Activated CD4-positive, alpha-beta T cell treated with anti-CD3 and anti-CD28 coated beads for 36 hours (primary cell): ENCODE data around the gene MFAP4. TPM values are rescaled to one million over a fixed set of nuclear protein-coding genes. Genes with fewer than 3 reads are reported as not detected.

Experiments used
- ATAC-seq: fragments of 200-7000 bp; cut with Tn5 transposase; one replicate; pipeline ENCODE4 v1.10.0; 2021; ENCODE audit warnings: mild to moderate bottlenecking, moderate library complexity
- CTCF ChIA-PET: fragments of 350-600 bp; sonication (Branson Sonifier 250); formaldehyde crosslinking; loops from one replicate; lab custom pipeline; 2021; ENCODE audit warnings: antibody characterized with exemption; lab: Charles Lee
- POLR2A ChIA-PET: fragments of 350-600 bp; sonication (Branson Sonifier 250); formaldehyde crosslinking; loops from one replicate; lab custom pipeline; 2021; ENCODE audit warnings: antibody characterized with exemption, inconsistent platforms; lab: Charles Lee
- DNase-seq: peaks from one replicate; pipeline ENCODE4 v3.0.0-alpha.2; 2020
- H3K27ac Mint-ChIP-seq: one replicate; pipeline ENCODE4 v1.8.0; 2021; ENCODE audit warnings: mixed read lengths
- H3K27me3 Mint-ChIP-seq: one replicate; pipeline ENCODE4 v1.8.0; 2021; ENCODE audit warnings: mixed read lengths
- H3K36me3 Mint-ChIP-seq: one replicate; pipeline ENCODE4 v1.8.0; 2021; ENCODE audit warnings: low read depth, mixed read lengths
- H3K4me1 Mint-ChIP-seq: one replicate; pipeline ENCODE4 v1.8.0; 2021; ENCODE audit warnings: mixed read lengths
- H3K4me3 Mint-ChIP-seq: one replicate; pipeline ENCODE4 v1.8.0; 2021; ENCODE audit warnings: mild to moderate bottlenecking, moderate library complexity, mixed read lengths
- H3K9me3 Mint-ChIP-seq: one replicate; pipeline ENCODE4 v1.8.0; 2021; ENCODE audit warnings: low read depth, mixed read lengths
- intact Hi-C, 2 experiments: fragments of 100-400 bp; cut with DNase I in 1 of 2; cut with micrococcal nuclease in 1 of 2; formaldehyde crosslinking; loops; one replicate each; pipeline versions ENCODE4 v1.14.2 to v1.15.1; 2022 to 2024; cut with DNase I, micrococcal nuclease
- total RNA-seq, 2 experiments: library from RNA; stranded (reverse); gene quantifications; one replicate each; pipeline ENCODE4 v1.2.3, GENCODE V29; 2021

The MFAP4 gene
- total RNA-seq, 2 experiments from 2014 or later, result not detected

GRCh38 chr17:19372866-19373504 is 14.0 kb downstream of the MFAP4 start:
- ChIA-PET CTCF (interaction anchor here (1.1 kb wide), 1 partner anchor 10 kb away, joined by 3 read pairs; the partner anchor contains the start of gene B9D1), POLR2A (no interaction called here)
- no peaks in the 10 kb centered on the region for H3K27me3 Mint-ChIP-seq
- DNase-seq, result no peak
- intact Hi-C loops, result loop anchor here in 1 of 2 experiments (10.0 kb wide), 1 partner anchor 272 kb away; the partner anchor contains the start of gene ALDH3A2
- H3K9me3 Mint-ChIP-seq, result no peaks in the 10 kb centered on the region
- no peak for ATAC-seq
- no peak overlapping the region for H3K27ac Mint-ChIP-seq
- no peaks in the 10 kb centered on the region for H3K36me3 Mint-ChIP-seq
- H3K4me1 Mint-ChIP-seq, result peaks cover 42% of the 10 kb centered on the region
- H3K4me3 Mint-ChIP-seq, result no peak overlapping the region

DNA sequence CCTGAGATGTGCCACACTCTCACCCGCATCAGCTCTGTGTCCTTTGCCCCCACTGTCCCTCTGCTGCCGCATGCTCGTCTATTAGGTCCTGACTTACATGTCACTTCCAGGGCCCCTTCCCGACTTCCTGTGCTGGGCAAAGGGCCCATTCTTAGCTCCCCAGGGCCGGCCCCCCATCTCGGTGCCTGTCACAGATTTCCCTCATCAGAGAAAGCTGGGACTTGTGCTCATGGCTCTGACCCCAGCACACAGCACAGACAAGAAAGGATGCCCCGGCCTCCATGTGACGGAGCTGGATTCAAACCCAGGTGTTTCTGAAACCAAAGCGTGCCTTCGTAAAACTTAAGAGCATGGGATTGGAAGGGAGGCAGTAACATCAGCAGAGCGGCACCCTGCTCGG is 14.6 kb downstream of the MFAP4 start:
- intact Hi-C loops, result loop anchor here in 1 of 2 experiments (10.0 kb wide), 1 partner anchor 272 kb away; the partner anchor contains the start of gene ALDH3A2
- Mint-ChIP-seq H3K36me3 (no peaks in the 10 kb centered on the region), H3K27ac (no peak overlapping the region), H3K9me3 (no peaks in the 10 kb centered on the region), H3K4me3 (no peak overlapping the region), H3K4me1 (peaks cover 42% of the 10 kb centered on the region), H3K27me3 (no peaks in the 10 kb centered on the region)
- ATAC-seq (no peak), DNase-seq (no peak)
- CTCF ChIA-PET, result interaction anchor here (1.1 kb wide), 1 partner anchor 10 kb away, joined by 3 read pairs; the partner anchor contains the start of gene B9D1
- POLR2A ChIA-PET, result no interaction called here

DNA sequence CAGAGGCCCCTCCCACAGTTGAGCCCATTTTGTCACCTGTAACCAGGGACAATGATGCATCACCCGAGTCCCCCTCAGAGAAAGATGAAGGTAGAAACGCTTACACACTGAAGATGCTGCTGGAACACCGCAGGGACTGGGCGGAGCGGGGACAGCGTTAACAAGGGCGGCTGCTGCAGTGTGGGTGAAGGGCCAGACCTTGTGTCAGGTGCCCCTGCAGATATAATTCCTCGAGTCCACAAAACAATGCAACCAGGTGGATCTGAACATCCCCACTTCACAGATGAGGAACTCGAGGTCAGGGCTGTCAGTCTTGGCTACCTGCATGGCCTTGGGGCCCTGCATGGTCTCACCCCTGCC is 15.0 kb downstream of the MFAP4 start:
- POLR2A ChIA-PET, result no interaction called here

GRCh38 chr17:19371259-19372010 is 15.6 kb downstream of the MFAP4 start:
- Mint-ChIP-seq H3K4me3 (no peak overlapping the region), H3K4me1 (peaks cover 38% of the 10 kb centered on the region), H3K27me3 (no peaks in the 10 kb centered on the region), H3K27ac (no peak overlapping the region), H3K36me3 (no peaks in the 10 kb centered on the region), H3K9me3 (no peaks in the 10 kb centered on the region)
- no peak for ATAC-seq
- intact Hi-C loops, result loop anchor here in 1 of 2 experiments (10.0 kb wide), 1 partner anchor 273 kb away; the partner anchor contains the start of gene ALDH3A2
- CTCF ChIA-PET, result no interaction called here
- POLR2A ChIA-PET, result no interaction called here
- no peak for DNase-seq

More for the DNA sequence above, 15.0 kb downstream of the MFAP4 start:
- no peaks in the 10 kb centered on the region for H3K9me3 Mint-ChIP-seq
- H3K4me3 Mint-ChIP-seq, result no peak overlapping the region
- no peak overlapping the region for H3K27ac Mint-ChIP-seq
- DNase-seq (no peak), ATAC-seq (no peak)
- no peaks in the 10 kb centered on the region for H3K27me3 Mint-ChIP-seq
- intact Hi-C loops, result loop anchor here in 1 of 2 experiments (10.0 kb wide), 1 partner anchor 273 kb away; the partner anchor contains the start of gene ALDH3A2
- CTCF ChIA-PET, result no interaction called here
- H3K4me1 Mint-ChIP-seq, result peaks cover 41% of the 10 kb centered on the region
- H3K36me3 Mint-ChIP-seq, result no peaks in the 10 kb centered on the region

GRCh38 chr17:19370493-19370960 is 16.5 kb downstream of the MFAP4 start:
- Mint-ChIP-seq H3K9me3 (no peaks in the 10 kb centered on the region), H3K4me3 (no peak overlapping the region), H3K27ac (no peak overlapping the region), H3K36me3 (no peaks in the 10 kb centered on the region), H3K4me1 (peaks cover 38% of the 10 kb centered on the region), H3K27me3 (no peaks in the 10 kb centered on the region)
- ChIA-PET POLR2A (no interaction called here), CTCF (interaction anchor here (0.9 kb wide), 1 partner anchor 16 kb away, joined by 3 read pairs; no protein-coding TSS in a partner anchor)
- ATAC-seq (peak; percentile 26), DNase-seq (peak; percentile 34)
- intact Hi-C loops, result loop anchor here in 1 of 2 experiments (10.0 kb wide), 1 partner anchor 274 kb away; the partner anchor contains the start of gene ALDH3A2

GRCh38 chr17:19369846-19370492 is 17.0 kb downstream of the MFAP4 start:
- POLR2A ChIA-PET, result no interaction called here
- DNase-seq, result peak; percentile 25
- Mint-ChIP-seq H3K4me1 (peaks cover 38% of the 10 kb centered on the region), H3K4me3 (no peak overlapping the region), H3K9me3 (no peaks in the 10 kb centered on the region), H3K27ac (peak overlapping the region; percentile 70), H3K36me3 (no peaks in the 10 kb centered on the region), H3K27me3 (no peaks in the 10 kb centered on the region)
- CTCF ChIA-PET, result interaction anchor here (0.9 to 1.1 kb wide), 2 partner anchors 8 to 16 kb away, joined by 3 read pairs; partner anchors contain the start of gene MAPK7
- peak; percentile 69 for ATAC-seq
- intact Hi-C loops, result loop anchor here in 1 of 2 experiments (10.0 kb wide), 1 partner anchor 275 kb away; the partner anchor contains the start of gene ALDH3A2

DNA sequence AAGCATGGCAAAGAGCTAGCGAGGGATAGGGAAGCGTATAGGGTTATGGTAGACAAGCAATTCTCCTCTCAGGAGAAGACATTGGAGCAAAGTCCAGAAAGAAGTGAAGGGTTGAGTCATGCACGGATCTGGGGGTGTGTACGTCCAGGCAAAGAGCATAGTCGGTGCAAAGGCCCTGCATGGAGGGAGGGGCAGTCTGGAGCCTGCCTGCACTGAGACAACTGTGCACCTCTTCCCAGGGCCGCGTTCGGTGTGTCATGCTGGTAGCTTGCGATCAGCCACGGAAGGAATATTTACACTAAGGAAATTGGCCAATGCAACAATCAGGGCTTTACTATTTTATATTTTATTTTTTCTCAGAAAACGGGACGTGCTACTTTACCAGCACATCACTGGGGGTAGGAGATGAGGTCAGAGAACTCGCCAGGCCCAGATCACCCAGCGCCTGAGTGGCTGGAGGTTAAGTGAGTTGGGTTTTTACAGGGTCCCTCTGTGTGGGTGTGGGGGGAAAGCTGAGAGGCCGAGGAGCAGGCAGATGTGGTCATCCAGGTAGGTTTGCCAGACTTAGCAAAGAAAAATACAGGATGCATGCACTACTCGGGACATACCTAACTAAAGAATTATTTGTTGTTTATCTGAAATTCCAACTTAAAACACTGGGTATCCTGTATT is 17.7 kb downstream of the MFAP4 start:
- H3K4me1 Mint-ChIP-seq, result peaks cover 34% of the 10 kb centered on the region
- H3K36me3 Mint-ChIP-seq, result no peaks in the 10 kb centered on the region
- H3K27me3 Mint-ChIP-seq, result no peaks in the 10 kb centered on the region
- intact Hi-C loops, result no loop called here
- DNase-seq, result no peak
- H3K9me3 Mint-ChIP-seq, result no peaks in the 10 kb centered on the region
- POLR2A ChIA-PET, result interaction anchor here (0.7 kb wide), 1 partner anchor 9 kb away, joined by 4 read pairs; the partner anchor contains the start of gene MAPK7
- no peak overlapping the region for H3K4me3 Mint-ChIP-seq
- CTCF ChIA-PET, result interaction anchor here (0.7 to 1.1 kb wide), 2 partner anchors 9 to 750 kb away, joined by 3 read pairs; partner anchors contain the start of gene MAPK7
- no peak overlapping the region for H3K27ac Mint-ChIP-seq
- ATAC-seq, result no peak

DNA sequence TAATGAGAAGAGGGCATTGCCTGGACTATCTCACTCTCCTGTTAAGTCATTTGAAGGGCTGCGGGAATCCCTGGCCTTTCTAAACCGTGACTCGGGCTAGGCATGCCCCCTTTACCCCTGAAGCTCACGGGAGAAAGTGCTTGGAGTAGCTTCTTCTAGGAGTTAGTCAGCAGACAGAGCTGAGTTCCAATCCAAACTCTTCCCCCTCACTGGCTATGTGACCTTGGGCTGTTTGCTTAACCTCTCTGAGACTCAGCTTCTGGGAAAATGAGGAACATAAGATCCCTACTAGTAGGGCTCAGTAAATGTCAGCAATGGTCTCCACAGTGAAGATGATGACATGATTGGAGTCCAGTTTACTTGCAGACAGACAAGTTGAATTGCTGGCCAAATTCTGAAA is 18.8 kb downstream of the MFAP4 start:
- ChIA-PET POLR2A (no interaction called here), CTCF (interaction anchor here (0.6 kb wide), 1 partner anchor 92 kb away, joined by 3 read pairs; no protein-coding TSS in a partner anchor)
- Mint-ChIP-seq H3K27ac (no peak overlapping the region), H3K4me1 (peaks cover 31% of the 10 kb centered on the region), H3K4me3 (no peak overlapping the region), H3K27me3 (no peaks in the 10 kb centered on the region), H3K9me3 (no peaks in the 10 kb centered on the region), H3K36me3 (no peaks in the 10 kb centered on the region)
- ATAC-seq (no peak), DNase-seq (no peak)
- intact Hi-C loops, result no loop called here

- ATAC-seq (no peak), DNase-seq (no peak)
- Mint-ChIP-seq H3K36me3 (no peaks in the 10 kb centered on the region), H3K9me3 (no peaks in the 10 kb centered on the region), H3K4me3 (no peak overlapping the region), H3K27ac (no peak overlapping the region), H3K27me3 (no peaks in the 10 kb centered on the region), H3K4me1 (peaks cover 28% of the 10 kb centered on the region)
- intact Hi-C loops, result no loop called here
- POLR2A ChIA-PET, result no interaction called here
- CTCF ChIA-PET, result interaction anchor here (1.8 kb wide), 1 partner anchor 12 kb away, joined by 7 read pairs; the partner anchor contains the start of gene MAPK7
Observed at GRCh38 chr17:19366637-19366972, 20.4 kb downstream of the MFAP4 start.

GRCh38 chr17:19365833-19366636 is 21.0 kb downstream of the MFAP4 start:
- ATAC-seq (no peak), DNase-seq (no peak)
- peaks cover 2% of the 10 kb centered on the region for H3K27me3 Mint-ChIP-seq
- no peaks in the 10 kb centered on the region for H3K36me3 Mint-ChIP-seq
- no peaks in the 10 kb centered on the region for H3K9me3 Mint-ChIP-seq
- intact Hi-C loops, result no loop called here
- ChIA-PET CTCF (interaction anchor here (0.5 to 2.3 kb wide), 4 partner anchors 12 to 121 kb away, joined by 3 to 18 read pairs (median 5); partner anchors contain the start of gene MAPK7), POLR2A (interaction anchor here (1.2 kb wide), 1 partner anchor 12 kb away, joined by 3 read pairs; the partner anchor contains the start of gene MAPK7)
- H3K27ac Mint-ChIP-seq, result no peak overlapping the region
- H3K4me1 Mint-ChIP-seq, result peaks cover 27% of the 10 kb centered on the region
- no peak overlapping the region for H3K4me3 Mint-ChIP-seq
